ENCODE measurements around the gene SULT1A2. TPM values are rescaled to one million over a fixed set of nuclear protein-coding genes. Genes with fewer than 3 reads are reported as not detected.

SULT1A2 gene
- total and polyA plus RNA-seq, 11 donors: 0.37 to 2.4 (median 0.70) TPM

DNA sequence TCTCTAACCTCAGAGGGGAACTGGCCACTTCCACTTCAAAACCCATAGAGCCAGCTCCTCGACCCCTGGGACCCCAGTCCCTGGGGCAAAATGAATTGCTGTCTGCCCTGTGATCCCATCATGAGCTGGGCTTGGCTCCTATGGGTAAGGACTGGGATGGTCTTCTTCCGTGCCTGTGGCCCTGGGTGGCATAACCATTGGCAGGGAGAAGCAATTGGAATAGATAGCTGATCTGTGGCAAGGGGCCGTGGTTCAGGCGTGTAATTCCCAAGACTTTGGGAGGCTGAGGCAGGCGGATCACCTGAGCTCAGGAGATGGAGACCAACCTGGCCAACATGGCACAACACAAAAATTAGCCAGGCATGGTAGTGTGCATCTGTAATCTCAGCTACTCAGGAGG is 4.3 kb downstream of the SULT1A2 start:
- peaks cover 0 to 16% (median 2%) of the 10 kb centered on the region in 12 donors for H3K4me1 ChIP-seq
- no peaks in the 10 kb centered on the region for H3K9me3 ChIP-seq
- H3K27ac ChIP-seq: no peak overlapping the region
- WGBS, 4 donors: 91 to 97% (median 95%) methylated on average over 4 to 5 of the region's 5 CpGs
- ATAC-seq: no peak
- intact Hi-C loops (cut with DNase I): no loop called here
- no peak for TF ChIP-seq POLR2A (IDR thresholded peaks at IDR 0.05)
- TF ChIP-seq, protein P1, sequence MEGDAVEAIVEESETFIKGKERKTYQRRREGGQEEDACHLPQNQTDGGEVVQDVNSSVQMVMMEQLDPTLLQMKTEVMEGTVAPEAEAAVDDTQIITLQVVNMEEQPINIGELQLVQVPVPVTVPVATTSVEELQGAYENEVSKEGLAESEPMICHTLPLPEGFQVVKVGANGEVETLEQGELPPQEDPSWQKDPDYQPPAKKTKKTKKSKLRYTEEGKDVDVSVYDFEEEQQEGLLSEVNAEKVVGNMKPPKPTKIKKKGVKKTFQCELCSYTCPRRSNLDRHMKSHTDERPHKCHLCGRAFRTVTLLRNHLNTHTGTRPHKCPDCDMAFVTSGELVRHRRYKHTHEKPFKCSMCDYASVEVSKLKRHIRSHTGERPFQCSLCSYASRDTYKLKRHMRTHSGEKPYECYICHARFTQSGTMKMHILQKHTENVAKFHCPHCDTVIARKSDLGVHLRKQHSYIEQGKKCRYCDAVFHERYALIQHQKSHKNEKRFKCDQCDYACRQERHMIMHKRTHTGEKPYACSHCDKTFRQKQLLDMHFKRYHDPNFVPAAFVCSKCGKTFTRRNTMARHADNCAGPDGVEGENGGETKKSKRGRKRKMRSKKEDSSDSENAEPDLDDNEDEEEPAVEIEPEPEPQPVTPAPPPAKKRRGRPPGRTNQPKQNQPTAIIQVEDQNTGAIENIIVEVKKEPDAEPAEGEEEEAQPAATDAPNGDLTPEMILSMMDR (IDR thresholded peaks at IDR 0.05): no peak
- peaks cover 0 to 49% (median 34%) of the 10 kb centered on the region in 9 donors for H3K36me3 ChIP-seq
- no peak overlapping the region for H3K4me3 ChIP-seq
- H3K27me3 ChIP-seq: no peaks in the 10 kb centered on the region
- DNase-seq: no peak

DNA sequence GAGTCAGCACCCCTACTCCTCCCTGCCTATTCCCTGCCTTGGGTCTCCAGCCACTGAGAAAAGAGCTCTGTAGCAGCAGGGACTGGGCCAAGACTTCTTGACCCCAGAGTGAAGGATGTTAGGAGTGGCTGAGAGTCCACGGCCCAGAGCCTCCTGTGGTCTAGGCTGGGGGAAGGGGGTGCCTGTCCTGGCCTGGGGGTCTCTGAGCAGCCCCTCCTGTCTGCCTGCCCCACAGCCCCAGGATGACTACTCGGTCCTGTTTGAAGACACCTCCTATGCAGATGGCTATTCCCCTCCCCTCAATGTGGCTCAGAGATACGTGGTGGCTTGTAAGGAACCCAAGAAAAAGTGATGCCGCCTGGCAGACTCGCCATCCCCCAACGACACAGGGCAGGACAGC is 5.5 kb downstream of the SULT1A2 start:
- peaks cover 0 to 54% (median 46%) of the 10 kb centered on the region in 9 donors for H3K36me3 ChIP-seq

DNA sequence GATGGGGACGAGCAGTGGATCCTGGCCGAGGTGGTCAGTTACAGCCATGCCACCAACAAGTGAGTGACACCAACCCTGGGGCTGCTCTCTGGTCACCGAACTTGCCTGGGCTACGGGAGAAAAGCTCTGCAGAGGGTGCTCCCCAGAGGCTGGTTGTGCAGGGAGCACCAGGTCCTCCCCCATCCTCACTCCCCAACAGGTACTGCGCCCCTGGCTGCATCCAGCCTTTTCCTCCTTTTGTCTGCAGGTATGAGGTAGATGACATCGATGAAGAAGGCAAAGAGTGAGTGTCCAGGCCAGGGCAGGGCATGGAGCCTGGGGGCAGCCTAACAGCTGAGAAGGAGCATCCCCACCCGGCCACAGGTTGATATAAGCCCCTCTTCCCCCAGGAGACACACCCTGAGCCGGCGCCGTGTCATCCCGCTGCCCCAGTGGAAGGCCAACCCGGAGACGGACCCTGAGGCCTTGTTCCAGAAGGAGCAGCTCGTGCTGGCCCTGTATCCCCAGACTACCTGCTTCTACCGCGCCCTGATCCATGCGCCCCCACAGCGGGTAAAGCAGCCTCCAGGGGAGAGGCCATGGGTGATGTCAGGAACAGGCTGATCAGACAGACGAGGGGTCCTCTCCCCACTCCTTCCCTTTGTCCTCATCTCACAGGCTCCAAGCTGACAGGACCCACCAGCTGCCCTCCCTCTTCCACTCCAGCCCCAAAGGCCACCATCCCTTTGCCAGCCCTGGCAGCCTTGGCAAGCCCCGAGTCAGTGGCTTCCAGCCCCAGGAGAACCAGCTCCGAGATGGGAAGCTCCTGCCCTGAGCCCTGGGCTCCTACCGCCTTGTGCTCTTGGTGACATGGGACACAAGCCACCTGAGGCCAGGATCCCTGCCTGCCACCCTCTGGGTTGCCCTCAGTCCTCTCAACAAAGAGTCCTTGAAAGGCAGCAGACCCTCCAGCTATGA is 6.2 kb downstream of the SULT1A2 start:
- TF ChIP-seq, protein P1 (IDR thresholded peaks at IDR 0.05): no peak
- no peak for TF ChIP-seq POLR2A (IDR thresholded peaks at IDR 0.05)
- WGBS, 4 donors: 91 to 93% (median 93%) methylated on average over 14 to 22 of the region's 22 CpGs
- H3K27me3 ChIP-seq: no peaks in the 10 kb centered on the region
- H3K4me3 ChIP-seq: no peak overlapping the region
- peaks cover 0 to 61% (median 53%) of the 10 kb centered on the region in 9 donors for H3K36me3 ChIP-seq
- H3K4me1 ChIP-seq: no peaks in the 10 kb centered on the region
- intact Hi-C loops (cut with DNase I): no loop called here
- ATAC-seq: peak in 1 of 4 donors; percentile 9
- H3K9me3 ChIP-seq: no peaks in the 10 kb centered on the region
- DNase-seq: no peak
- H3K27ac ChIP-seq: no peak overlapping the region

More for the DNA sequence above, 5.5 kb downstream of the SULT1A2 start:
- H3K4me1 ChIP-seq: peaks cover 0 to 5% (median 0%) of the 10 kb centered on the region in 12 donors
- 79 to 95% (median 88%) methylated on average over 6 of the region's 6 CpGs for WGBS, 4 donors
- intact Hi-C loops (cut with DNase I): no loop called here
- H3K4me3 ChIP-seq: no peak overlapping the region
- no peaks in the 10 kb centered on the region for H3K9me3 ChIP-seq
- no peaks in the 10 kb centered on the region for H3K27me3 ChIP-seq
- ATAC-seq: no peak
- H3K27ac ChIP-seq: no peak overlapping the region
- TF ChIP-seq POLR2A (IDR thresholded peaks at IDR 0.05): no peak
- TF ChIP-seq, protein P1 (IDR thresholded peaks at IDR 0.05): no peak
- no peak for DNase-seq

DNA sequence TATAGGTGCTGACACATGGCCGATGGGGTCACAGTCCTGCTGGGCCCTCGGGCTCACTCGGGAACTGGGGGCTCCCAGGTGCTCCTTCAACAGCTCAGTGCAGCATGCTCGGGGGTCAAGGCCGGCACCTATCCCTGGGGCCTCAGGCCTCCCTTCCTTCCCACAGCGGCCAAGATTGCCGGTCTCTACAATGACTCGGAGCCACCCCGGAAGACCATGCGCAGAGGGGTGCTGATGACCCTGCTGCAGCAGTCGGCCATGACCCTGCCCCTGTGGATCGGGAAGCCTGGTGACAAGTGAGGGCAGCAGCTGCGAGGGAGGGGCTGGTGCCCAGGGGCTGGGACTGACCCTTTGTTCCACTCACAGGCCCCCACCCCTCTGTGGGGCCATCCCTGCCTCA is 6.9 kb downstream of the SULT1A2 start:
- Histone ChIP-seq H3K9me3 (no peaks in the 10 kb centered on the region), H3K27ac (no peak overlapping the region), H3K36me3 (peaks cover 0 to 68% (median 58%) of the 10 kb centered on the region in 9 donors), H3K27me3 (no peaks in the 10 kb centered on the region), H3K4me1 (no peaks in the 10 kb centered on the region), H3K4me3 (no peak overlapping the region)
- peak in 1 of 4 donors; percentile 19 for ATAC-seq
- DNase-seq: no peak
- intact Hi-C loops (cut with DNase I): no loop called here
- 94 to 95% (median 95%) methylated on average over 7 to 13 of the region's 13 CpGs for WGBS, 4 donors
- no peak for TF ChIP-seq POLR2A (IDR thresholded peaks at IDR 0.05)
- TF ChIP-seq, protein P1 (IDR thresholded peaks at IDR 0.05): no peak

Data from heart left ventricle (tissue), 16 donors.